HL-60 (cell line): ENCODE results near the gene SNRNP48.

ENCODE experiments used
- DNase-seq, 2 experiments: peaks; one replicate each; pipeline ENCODE4 v3.0.0-alpha.2; 2010 to 2020; ENCODE audit warnings: low read depth in 1 of 2, low spot score in 1 of 2
- H3K27ac ChIP-seq: fragments of 250-450 bp; sonication (Bioruptor Pico); replicated peaks from 2 replicates; pipeline ENCODE4 v1.5.1; 2020; ENCODE audit warnings: mild to moderate bottlenecking, moderate library complexity
- H3K27me3 ChIP-seq: fragments of 250-450 bp; sonication (Bioruptor Pico); 2 replicates; pipeline ENCODE4 v1.5.1; 2021; ENCODE audit warnings: mild to moderate bottlenecking, moderate library complexity; ENCODE audit not compliant: insufficient read depth, poor library complexity, severe bottlenecking
- H3K4me3 ChIP-seq: replicated peaks from 2 replicates; pipeline ENCODE4 v1.5.1; 2011; ENCODE audit warnings: mild to moderate bottlenecking, control low read depth, low read length; ENCODE audit not compliant: insufficient read depth
- GABPA ChIP-seq: IDR thresholded peaks from 2 replicates; pipeline ENCODE4 v1.6.1; 2012; ENCODE audit warnings: low read depth
- POLR2AphosphoS5 ChIP-seq: IDR thresholded peaks from 2 replicates; pipeline ENCODE4 v1.6.1; 2012; ENCODE audit warnings: low read depth
- SPI1 ChIP-seq: IDR thresholded peaks from 2 replicates; pipeline ENCODE4 v1.6.1; 2012; ENCODE audit warnings: low read depth, mild to moderate bottlenecking, borderline replicate concordance
- TF ChIP-seq, protein P1 (sequence below): IDR thresholded peaks from one replicate; pipeline ENCODE4 v1.5.1; 2011; ENCODE audit warnings: low read length, control low read depth, inconsistent platforms; ENCODE audit not compliant: insufficient read depth
- TF ChIP-seq, protein P2 (sequence below): IDR thresholded peaks from 2 replicates; pipeline ENCODE4 v1.6.1; 2012; ENCODE audit warnings: low read depth; ENCODE audit not compliant: insufficient replicate concordance

Gene SNRNP48

GRCh38 chr6:7556394-7557106, 33.4 kb upstream of the SNRNP48 start:
- H3K27ac ChIP-seq: no peak overlapping the region
- no peaks in the 10 kb centered on the region for H3K27me3 ChIP-seq
- H3K4me3 ChIP-seq: no peak overlapping the region
- DNase-seq: no peak
- TF ChIP-seq SPI1 (no peak), POLR2AphosphoS5 (no peak), GABPA (no peak)
- TF ChIP-seq, protein P1, sequence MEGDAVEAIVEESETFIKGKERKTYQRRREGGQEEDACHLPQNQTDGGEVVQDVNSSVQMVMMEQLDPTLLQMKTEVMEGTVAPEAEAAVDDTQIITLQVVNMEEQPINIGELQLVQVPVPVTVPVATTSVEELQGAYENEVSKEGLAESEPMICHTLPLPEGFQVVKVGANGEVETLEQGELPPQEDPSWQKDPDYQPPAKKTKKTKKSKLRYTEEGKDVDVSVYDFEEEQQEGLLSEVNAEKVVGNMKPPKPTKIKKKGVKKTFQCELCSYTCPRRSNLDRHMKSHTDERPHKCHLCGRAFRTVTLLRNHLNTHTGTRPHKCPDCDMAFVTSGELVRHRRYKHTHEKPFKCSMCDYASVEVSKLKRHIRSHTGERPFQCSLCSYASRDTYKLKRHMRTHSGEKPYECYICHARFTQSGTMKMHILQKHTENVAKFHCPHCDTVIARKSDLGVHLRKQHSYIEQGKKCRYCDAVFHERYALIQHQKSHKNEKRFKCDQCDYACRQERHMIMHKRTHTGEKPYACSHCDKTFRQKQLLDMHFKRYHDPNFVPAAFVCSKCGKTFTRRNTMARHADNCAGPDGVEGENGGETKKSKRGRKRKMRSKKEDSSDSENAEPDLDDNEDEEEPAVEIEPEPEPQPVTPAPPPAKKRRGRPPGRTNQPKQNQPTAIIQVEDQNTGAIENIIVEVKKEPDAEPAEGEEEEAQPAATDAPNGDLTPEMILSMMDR: no peak
- TF ChIP-seq, protein P2, sequence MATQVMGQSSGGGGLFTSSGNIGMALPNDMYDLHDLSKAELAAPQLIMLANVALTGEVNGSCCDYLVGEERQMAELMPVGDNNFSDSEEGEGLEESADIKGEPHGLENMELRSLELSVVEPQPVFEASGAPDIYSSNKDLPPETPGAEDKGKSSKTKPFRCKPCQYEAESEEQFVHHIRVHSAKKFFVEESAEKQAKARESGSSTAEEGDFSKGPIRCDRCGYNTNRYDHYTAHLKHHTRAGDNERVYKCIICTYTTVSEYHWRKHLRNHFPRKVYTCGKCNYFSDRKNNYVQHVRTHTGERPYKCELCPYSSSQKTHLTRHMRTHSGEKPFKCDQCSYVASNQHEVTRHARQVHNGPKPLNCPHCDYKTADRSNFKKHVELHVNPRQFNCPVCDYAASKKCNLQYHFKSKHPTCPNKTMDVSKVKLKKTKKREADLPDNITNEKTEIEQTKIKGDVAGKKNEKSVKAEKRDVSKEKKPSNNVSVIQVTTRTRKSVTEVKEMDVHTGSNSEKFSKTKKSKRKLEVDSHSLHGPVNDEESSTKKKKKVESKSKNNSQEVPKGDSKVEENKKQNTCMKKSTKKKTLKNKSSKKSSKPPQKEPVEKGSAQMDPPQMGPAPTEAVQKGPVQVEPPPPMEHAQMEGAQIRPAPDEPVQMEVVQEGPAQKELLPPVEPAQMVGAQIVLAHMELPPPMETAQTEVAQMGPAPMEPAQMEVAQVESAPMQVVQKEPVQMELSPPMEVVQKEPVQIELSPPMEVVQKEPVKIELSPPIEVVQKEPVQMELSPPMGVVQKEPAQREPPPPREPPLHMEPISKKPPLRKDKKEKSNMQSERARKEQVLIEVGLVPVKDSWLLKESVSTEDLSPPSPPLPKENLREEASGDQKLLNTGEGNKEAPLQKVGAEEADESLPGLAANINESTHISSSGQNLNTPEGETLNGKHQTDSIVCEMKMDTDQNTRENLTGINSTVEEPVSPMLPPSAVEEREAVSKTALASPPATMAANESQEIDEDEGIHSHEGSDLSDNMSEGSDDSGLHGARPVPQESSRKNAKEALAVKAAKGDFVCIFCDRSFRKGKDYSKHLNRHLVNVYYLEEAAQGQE: no peak

DNA sequence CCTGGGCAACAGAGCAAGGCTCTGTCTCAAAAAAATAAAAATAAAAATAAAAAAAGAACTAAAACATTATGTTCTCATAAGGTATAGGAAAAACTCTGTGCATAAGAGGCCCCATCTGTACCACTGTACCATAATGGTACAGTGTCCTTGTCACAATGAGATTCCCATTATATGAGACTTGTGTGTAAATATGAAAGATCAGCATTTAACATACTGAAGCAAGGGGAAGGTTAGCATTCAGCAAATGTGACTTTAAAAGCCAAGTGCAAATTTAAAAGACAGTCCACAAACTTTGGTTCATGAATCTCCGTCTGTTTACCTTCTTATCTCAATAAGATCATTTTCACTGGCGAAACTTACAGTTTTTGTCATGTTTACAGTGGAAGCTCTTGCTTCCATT, 32.3 kb upstream of the SNRNP48 start:
- no peaks in the 10 kb centered on the region for H3K27me3 ChIP-seq
- TF ChIP-seq, protein P1: no peak
- TF ChIP-seq, protein P2: no peak
- TF ChIP-seq POLR2AphosphoS5: no peak
- TF ChIP-seq GABPA: no peak
- no peak for TF ChIP-seq SPI1
- no peak for DNase-seq
- H3K27ac ChIP-seq: no peak overlapping the region
- no peak overlapping the region for H3K4me3 ChIP-seq

DNA sequence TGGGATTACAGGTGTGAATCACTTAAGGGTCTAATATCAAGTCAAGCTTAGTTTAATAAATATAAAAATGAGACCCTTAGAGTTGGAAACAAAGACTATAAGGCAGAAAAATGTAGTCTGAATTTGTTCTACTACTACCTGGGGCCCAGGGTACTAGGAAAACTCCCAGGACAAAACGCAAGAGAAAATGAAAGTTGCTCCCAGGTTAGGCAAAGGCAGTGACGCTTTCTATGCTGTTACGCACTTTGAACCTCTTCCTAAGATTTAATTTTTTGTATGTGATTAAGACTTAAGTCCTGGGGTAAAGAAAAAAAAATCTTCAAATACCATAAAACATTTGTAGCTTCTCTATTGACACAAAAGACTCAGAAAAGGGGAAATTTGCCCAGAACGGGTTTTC, 31.2 kb upstream of the SNRNP48 start:
- Histone ChIP-seq H3K27ac (no peak overlapping the region), H3K4me3 (no peak overlapping the region)
- TF ChIP-seq, protein P2: no peak
- TF ChIP-seq POLR2AphosphoS5 (no peak), GABPA (no peak), SPI1 (no peak)
- TF ChIP-seq, protein P1: no peak

More for the DNA sequence above, 31.2 kb upstream of the SNRNP48 start:
- no peaks in the 10 kb centered on the region for H3K27me3 ChIP-seq
- no peak for DNase-seq
